SK-N-SH (cell line): ENCODE data around the gene HAUS1. TPM values are rescaled to one million over a fixed set of nuclear protein-coding genes. Genes with fewer than 3 reads are reported as not detected.

ENCODE experiments used
- CTCF ChIA-PET: fragments of 300-600, 350-600 bp; formaldehyde crosslinking; extraction: SDS; loops from one replicate; lab custom pipeline; 2021; lab: Yijun Ruan, JAX
- POLR2A ChIA-PET: fragments of 350-600 bp; sonication (Branson Sonifier 250); formaldehyde crosslinking; extraction: SDS; loops from one replicate; lab custom pipeline; 2020; ENCODE audit warnings: antibody characterized with exemption, inconsistent platforms; lab: Yijun Ruan, JAX
- DNase-seq: peaks from one replicate; pipeline ENCODE4 v3.0.0; 2012
- H2AFZ ChIP-seq: fragments of 200-600 bp; sonication (generic); 2 replicates; pipeline ENCODE4 v1.8.1; 2016; ENCODE audit warnings: antibody characterized with exemption, mild to moderate bottlenecking, low read depth
- H3F3A ChIP-seq: fragments of 200-600 bp; sonication (generic); replicated peaks from 2 replicates; pipeline ENCODE3; 2016; ENCODE audit warnings: antibody characterized with exemption, mild to moderate bottlenecking; ENCODE audit not compliant: insufficient read depth
- H3K27ac ChIP-seq, 2 experiments: fragments of 200-500 bp in 1 of 2; fragments of 200-600 bp in 1 of 2; sonication (Bioruptor generic) in 1 of 2; sonication (generic), shearing (Covaris generic) in 1 of 2; 2 replicates each; pipeline versions ENCODE4 v1.5.1 to v1.6.1; 2014 to 2016; ENCODE audit warnings: low read depth in 2 of 2, inconsistent platforms in 1 of 2, low read length in 1 of 2, mild to moderate bottlenecking in 1 of 2, mixed read lengths in 1 of 2
- H3K27me3 ChIP-seq: fragments of 200-600 bp; sonication (generic), shearing (Covaris generic); 2 replicates; pipeline ENCODE4 v1.6.1; 2016; ENCODE audit warnings: mixed run types; ENCODE audit not compliant: insufficient read depth
- H3K36me3 ChIP-seq, 2 experiments: fragments of 200-500 bp in 1 of 2; fragments of 200-600 bp in 1 of 2; sonication (Bioruptor generic) in 1 of 2; sonication (generic) in 1 of 2; replicated peaks in 1 of 2; 2 replicates each; pipeline versions ENCODE3 to v1.5.1; 2014 to 2016; ENCODE audit warnings: low read length in 1 of 2, mild to moderate bottlenecking in 1 of 2; ENCODE audit not compliant: insufficient read depth in 2 of 2, control insufficient read depth in 1 of 2
- H3K4me1 ChIP-seq, 2 experiments: fragments of 200-500 bp in 1 of 2; fragments of 200-600 bp in 1 of 2; sonication (Bioruptor generic) in 1 of 2; sonication (generic), shearing (Covaris generic) in 1 of 2; 2 replicates each; pipeline versions ENCODE4 v1.5.1 to v1.6.1; 2014 to 2016; ENCODE audit warnings: low read depth in 1 of 2, low read length in 1 of 2, mixed run types in 1 of 2; ENCODE audit not compliant: insufficient read depth in 2 of 2, control insufficient read depth in 1 of 2
- H3K4me2 ChIP-seq: fragments of 200-600 bp; sonication (generic), shearing (Covaris generic); 2 replicates; pipeline ENCODE4 v1.6.1; 2017; ENCODE audit warnings: mixed run types
- H3K4me3 ChIP-seq, 2 experiments: fragments of 200-500 bp in 1 of 2; fragments of 200-600 bp in 1 of 2; sonication (Bioruptor generic) in 1 of 2; sonication (generic), shearing (Covaris generic) in 1 of 2; 2 replicates each; pipeline versions ENCODE4 v1.5.1 to v1.8.1; 2014 to 2016; ENCODE audit warnings: low read depth in 2 of 2, inconsistent platforms in 1 of 2, low read length in 1 of 2, mild to moderate bottlenecking in 1 of 2, mixed read lengths in 1 of 2, moderate library complexity in 1 of 2
- H3K79me2 ChIP-seq: fragments of 200-600 bp; sonication (generic); 2 replicates; pipeline ENCODE4 v1.8.1; 2017; ENCODE audit warnings: mild to moderate bottlenecking; ENCODE audit not compliant: insufficient read depth
- H3K9ac ChIP-seq: fragments of 200-600 bp; sonication (generic); 2 replicates; pipeline ENCODE4 v1.6.1; 2017; ENCODE audit warnings: mixed run types
- H3K9me2 ChIP-seq: fragments of 200-600 bp; sonication (generic); 2 replicates; pipeline ENCODE4 v1.6.1; 2017; ENCODE audit warnings: mixed run types
- H3K9me3 ChIP-seq: fragments of 200-600 bp; sonication (generic); 2 replicates; pipeline ENCODE4 v1.6.1; 2017; ENCODE audit warnings: mixed run types, mild to moderate bottlenecking, moderate library complexity
- H4K20me1 ChIP-seq: fragments of 200-600 bp; sonication (generic); 2 replicates; pipeline ENCODE4 v1.6.1; 2017; ENCODE audit warnings: mild to moderate bottlenecking, mixed run types; ENCODE audit not compliant: insufficient read depth
- CHD2 ChIP-seq: fragments of 150-350 bp; IDR thresholded peaks from 2 replicates; pipeline ENCODE4 v1.6.1; 2018; ENCODE audit warnings: low read length; ENCODE audit not compliant: partially characterized antibody
- EP300 ChIP-seq, 2 experiments: IDR thresholded peaks; 2 replicates each; pipeline versions ENCODE4 v1.4.0 to v1.6.1; 2012; ENCODE audit warnings: borderline replicate concordance in 1 of 2, low read depth in 1 of 2, low read length in 1 of 2
- FOSL2 ChIP-seq: IDR thresholded peaks from 2 replicates; pipeline ENCODE4 v1.4.0; 2012; ENCODE audit warnings: low read depth, mild to moderate bottlenecking, moderate library complexity, borderline replicate concordance
- GABPA ChIP-seq: IDR thresholded peaks from 2 replicates; pipeline ENCODE4 v1.4.0; 2012; ENCODE audit warnings: low read depth, mild to moderate bottlenecking
- IRF3 ChIP-seq: fragments of 150-350 bp; IDR thresholded peaks from 2 replicates; pipeline ENCODE4 v1.6.1; 2016; ENCODE audit warnings: mild to moderate bottlenecking, low read depth, low read length
- MXI1 ChIP-seq: IDR thresholded peaks from 2 replicates; pipeline ENCODE4 v1.6.1; 2012; ENCODE audit warnings: mild to moderate bottlenecking, low read depth, low read length, improper control_type of control experiment
- NRF1 ChIP-seq: IDR thresholded peaks from 2 replicates; pipeline ENCODE4 v1.6.1; 2012; ENCODE audit warnings: low read depth, mild to moderate bottlenecking, low read length
- POLR2AphosphoS5 ChIP-seq: IDR thresholded peaks from 2 replicates; pipeline ENCODE4 v1.6.1; 2012; ENCODE audit warnings: low read depth, low read length
- RAD21 ChIP-seq: IDR thresholded peaks from 2 replicates; pipeline ENCODE4 v1.6.1; 2012; ENCODE audit warnings: mild to moderate bottlenecking, low read length
- RCOR1 ChIP-seq: fragments of 150-350 bp; IDR thresholded peaks from 2 replicates; pipeline ENCODE4 v1.6.1; 2017; ENCODE audit warnings: antibody characterized with exemption, low read length
- REST ChIP-seq: IDR thresholded peaks from 2 replicates; pipeline ENCODE4 v1.6.1; 2012; ENCODE audit warnings: mild to moderate bottlenecking, low read depth, low read length, moderate library complexity
- SMC3 ChIP-seq: IDR thresholded peaks from 2 replicates; pipeline ENCODE4 v1.6.1; 2012; ENCODE audit warnings: low read depth, low read length, improper control_type of control experiment
- YY1 ChIP-seq: IDR thresholded peaks from 2 replicates; pipeline ENCODE4 v1.4.0; 2012; ENCODE audit warnings: low read depth, mild to moderate bottlenecking
- WGBS: methylation state at CpG from one replicate; pipeline ENCODE4 v1.1.6; 2017; ENCODE audit warnings: low lambda C conversion rate; 5-methylcytosine and 5-hydroxymethylcytosine counted together
- polyA plus RNA-seq, 3 experiments: library from polyadenylated mRNA; depleted of rRNA; stranded (reverse); fragments of >200 nt; gene quantifications; 2 replicates each; pipeline ENCODE4 v1.2.3, GENCODE V29; 2012

HAUS1 gene
- polyA plus RNA-seq, 1 of the 3 experiments (the other 2 are of a cell fraction) = 55.2 TPM

GRCh38 chr18:46061387-46061786 is 42.8 kb upstream of the HAUS1 start:
- Histone ChIP-seq H3K4me2 (no peak overlapping the region), H3K79me2 (0 out of 2 replicates have a peak, but pooled peaks cover under 1% of the 10 kb centered on the region), H3K27ac (no peak overlapping the region), H4K20me1 (no peaks in the 10 kb centered on the region), H3K36me3 (no peaks in the 10 kb centered on the region), H3F3A (no peaks in the 10 kb centered on the region), H3K4me3 (no peak overlapping the region), H2AFZ (no peak overlapping the region), H3K27me3 (no peaks in the 10 kb centered on the region), H3K9me3 (no peaks in the 10 kb centered on the region), H3K9ac (no peak overlapping the region), H3K9me2 (no peaks in the 10 kb centered on the region), H3K4me1 (no peaks in the 10 kb centered on the region)
- TF ChIP-seq FOSL2 (no peak), EP300 (IDR thresholded peaks at IDR 0.05; ENCODE audit: borderline replicate concordance in 1 of 2, low read depth in 1 of 2, low read length in 1 of 2) (no peak), IRF3 (no peak), MXI1 (no peak), GABPA (no peak), NRF1 (no peak), REST (no peak), RAD21 (no peak), RCOR1 (no peak), YY1 (no peak), CHD2 (no peak)
- no peak for DNase-seq
- POLR2A ChIA-PET = no interaction called here
- CTCF ChIA-PET = interaction anchor here (0.7 to 2.4 kb wide), 2 partner anchors 12 to 303 kb away, joined by 3 to 17 read pairs; no protein-coding TSS in a partner anchor
- 83% methylated on average over 3 of the region's 3 CpGs for WGBS

- H3K36me3 ChIP-seq = no peaks in the 10 kb centered on the region
- POLR2A ChIA-PET = no interaction called here
- no peaks in the 10 kb centered on the region for H4K20me1 ChIP-seq
- no peak overlapping the region for H2AFZ ChIP-seq
- TF ChIP-seq EP300 (IDR thresholded peaks at IDR 0.05; ENCODE audit: borderline replicate concordance in 1 of 2, low read depth in 1 of 2, low read length in 1 of 2) (no peak), POLR2AphosphoS5 (no peak), CHD2 (no peak), SMC3 (no peak), IRF3 (no peak)
- H3K27ac ChIP-seq = no peak overlapping the region
- H3K79me2 ChIP-seq = 0 out of 2 replicates have a peak, but pooled peaks cover 5% of the 10 kb centered on the region
- 88% methylated on average over 1 of the region's 1 CpG for WGBS
- no peak for DNase-seq
- no peaks in the 10 kb centered on the region for H3F3A ChIP-seq
- no peak overlapping the region for H3K4me3 ChIP-seq
- CTCF ChIA-PET = interaction anchor here (0.7 to 2.4 kb wide), 2 partner anchors 12 to 303 kb away, joined by 3 to 17 read pairs; no protein-coding TSS in a partner anchor
- no peaks in the 10 kb centered on the region for H3K9me2 ChIP-seq
- H3K4me2 ChIP-seq = no peak overlapping the region
- H3K9me3 ChIP-seq = no peaks in the 10 kb centered on the region
- no peaks in the 10 kb centered on the region for H3K4me1 ChIP-seq
- no peak overlapping the region for H3K9ac ChIP-seq
- no peaks in the 10 kb centered on the region for H3K27me3 ChIP-seq
Observed at GRCh38 chr18:46061796-46062195, 42.4 kb upstream of the HAUS1 start.
